Common myeloid progenitor, CD34-positive (primary cell): ENCODE data around the gene SLC26A1.

Experiments used
- CTCF ChIA-PET: fragments of 350-600 bp; sonication (Branson Sonifier 250); formaldehyde crosslinking; loops from one replicate; lab custom pipeline; 2021; ENCODE audit warnings: antibody characterized with exemption; lab: Charles Lee
- POLR2A ChIA-PET: fragments of 350-600 bp; sonication (Branson Sonifier 250); formaldehyde crosslinking; loops from one replicate; lab custom pipeline; 2021; ENCODE audit warnings: antibody characterized with exemption; lab: Charles Lee
- DNase-seq, 3 donors: peaks; one replicate each; pipeline versions ENCODE4 v3.0.0 to v3.0.0-alpha.2; 2013
- H3K27ac ChIP-seq, 2 experiments: 1 replicate in 1 of 2; 2 replicates in 1 of 2; pipeline ENCODE4 v1.7.0; 2013; ENCODE audit warnings: inconsistent platforms in 2 of 2, low read length in 2 of 2, mild to moderate bottlenecking in 2 of 2, low read depth in 1 of 2, moderate library complexity in 1 of 2; ENCODE audit not compliant: severe bottlenecking in 2 of 2, insufficient read depth in 1 of 2, poor library complexity in 1 of 2
- H3K27me3 ChIP-seq, 5 experiments: replicated peaks in 2 of 5; 1 replicate in 3 of 5; 2 replicates in 2 of 5; pipeline versions ENCODE4 v1.6.1 to v1.7.0; 2013; ENCODE audit warnings: low read length in 4 of 5, mild to moderate bottlenecking in 2 of 5, moderate library complexity in 2 of 5, inconsistent platforms in 1 of 5; ENCODE audit not compliant: insufficient read depth in 5 of 5, control insufficient read depth in 4 of 5
- H3K36me3 ChIP-seq, 4 experiments: 1 replicate in 2 of 4; 2 replicates in 2 of 4; pipeline versions ENCODE4 v1.6.1 to v1.7.0; 2013; ENCODE audit warnings: low read length in 3 of 4, control low read depth in 1 of 4, mild to moderate bottlenecking in 1 of 4; ENCODE audit not compliant: control insufficient read depth in 4 of 4, insufficient read depth in 4 of 4
- H3K4me1 ChIP-seq, 4 experiments: 1 replicate in 3 of 4; 2 replicates in 1 of 4; pipeline versions ENCODE4 v1.6.1 to v1.7.1; 2013; ENCODE audit warnings: low read length in 3 of 4, mild to moderate bottlenecking in 3 of 4, control low read depth in 1 of 4, inconsistent platforms in 1 of 4, moderate library complexity in 1 of 4; ENCODE audit not compliant: control insufficient read depth in 4 of 4, insufficient read depth in 4 of 4; ENCODE audit errors: control extremely low read depth in 1 of 4
- H3K4me3 ChIP-seq, 7 experiments: 1 replicate in 4 of 7; 2 replicates in 3 of 7; pipeline versions ENCODE4 v1.5.1 to v1.7.0; 2013; ENCODE audit warnings: mild to moderate bottlenecking in 7 of 7, low read length in 6 of 7, moderate library complexity in 6 of 7, inconsistent platforms in 2 of 7, low read depth in 2 of 7, control low read depth in 1 of 7; ENCODE audit not compliant: insufficient read depth in 4 of 7, control insufficient read depth in 1 of 7; ENCODE audit errors: extremely low read depth in 1 of 7
- H3K9me3 ChIP-seq, 5 experiments: 1 replicate in 4 of 5; 2 replicates in 1 of 5; pipeline versions ENCODE4 v1.6.1 to v1.7.1; 2013; ENCODE audit warnings: low read length in 4 of 5, mild to moderate bottlenecking in 2 of 5, inconsistent platforms in 1 of 5, low read depth in 1 of 5, moderate library complexity in 1 of 5; ENCODE audit not compliant: control insufficient read depth in 4 of 5, insufficient read depth in 2 of 5; ENCODE audit errors: control extremely low read depth in 1 of 5
- WGBS: methylation state at CpG from one replicate; pipeline ENCODE4 v1.1.5; 2013; ENCODE audit not compliant: insufficient coverage; 5-methylcytosine and 5-hydroxymethylcytosine counted together

Gene SLC26A1

DNA sequence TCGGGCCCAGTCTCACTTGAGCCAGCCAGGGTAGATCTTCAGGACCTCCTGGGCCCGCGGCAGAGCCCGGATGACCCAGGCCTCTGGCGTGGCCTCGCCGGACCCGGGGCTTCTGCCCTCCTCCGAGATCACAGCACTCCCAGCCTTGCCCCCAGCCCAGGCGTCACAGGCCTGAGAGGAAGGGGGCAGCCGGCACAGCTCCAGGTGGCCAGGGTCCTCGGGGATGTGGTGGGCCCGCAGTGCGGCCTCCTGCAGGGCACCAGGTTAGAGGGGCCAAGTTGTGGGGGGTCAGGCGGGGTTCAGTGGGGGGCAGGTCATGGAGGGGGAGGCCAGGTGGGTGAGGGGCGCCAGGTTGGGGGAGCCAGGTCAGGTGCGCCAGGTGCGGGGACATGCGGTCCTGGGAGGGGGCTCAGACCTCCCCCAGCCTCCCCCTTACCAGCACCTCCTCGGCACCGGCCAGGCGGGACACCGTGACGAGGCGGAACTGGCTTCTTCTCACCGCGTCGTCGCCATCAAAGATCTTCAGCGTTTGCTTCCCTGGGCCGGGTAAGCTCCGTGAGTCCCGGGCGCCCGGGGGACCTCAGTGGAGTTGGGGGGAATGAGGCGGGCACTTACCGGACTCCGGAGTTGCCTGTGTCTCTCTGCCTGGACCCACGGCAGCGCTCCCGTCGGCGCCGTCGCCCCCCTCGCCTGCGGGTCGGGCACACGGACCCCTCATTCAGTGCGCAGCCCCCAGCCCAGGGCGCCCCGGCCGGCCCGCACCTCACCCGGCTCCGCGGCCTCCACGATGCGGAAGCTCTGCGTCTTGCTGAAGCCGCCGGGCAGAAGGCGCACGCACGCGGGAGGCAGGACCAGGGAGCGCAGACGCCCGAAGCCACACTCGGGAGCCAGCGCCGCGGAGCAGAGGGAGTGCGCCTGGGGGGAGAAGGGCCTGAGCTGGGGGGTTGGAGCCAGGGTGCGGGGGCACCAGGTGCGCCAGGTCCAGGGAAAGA, 25.8 kb downstream of the SLC26A1 start:
- no peak overlapping the region for H3K27ac ChIP-seq
- peaks cover 0 to 34% (median 10%) of the 10 kb centered on the region in 4 experiments for H3K36me3 ChIP-seq
- POLR2A ChIA-PET: interaction anchor here (0.7 kb wide), 1 partner anchor 21 kb away, joined by 3 read pairs; no protein-coding TSS in a partner anchor
- peaks cover 0 to 14% (median 10%) of the 10 kb centered on the region in 4 experiments for H3K4me1 ChIP-seq
- WGBS: 68% methylated on average over 67 of the region's 76 CpGs
- peak overlapping the region in 3 of 7 experiments; percentile 11 to 36 (median 33) for H3K4me3 ChIP-seq
- peak in 2 of 3 donors; percentile 29 to 41 for DNase-seq
- H3K9me3 ChIP-seq: no peaks in the 10 kb centered on the region
- peaks cover 0 to 6% (median 0%) of the 10 kb centered on the region in 5 experiments for H3K27me3 ChIP-seq
- CTCF ChIA-PET: interaction anchor here (2.4 kb wide), 1 partner anchor 20 kb away, joined by 7 read pairs; the partner anchor contains the start of gene IDUA

DNA sequence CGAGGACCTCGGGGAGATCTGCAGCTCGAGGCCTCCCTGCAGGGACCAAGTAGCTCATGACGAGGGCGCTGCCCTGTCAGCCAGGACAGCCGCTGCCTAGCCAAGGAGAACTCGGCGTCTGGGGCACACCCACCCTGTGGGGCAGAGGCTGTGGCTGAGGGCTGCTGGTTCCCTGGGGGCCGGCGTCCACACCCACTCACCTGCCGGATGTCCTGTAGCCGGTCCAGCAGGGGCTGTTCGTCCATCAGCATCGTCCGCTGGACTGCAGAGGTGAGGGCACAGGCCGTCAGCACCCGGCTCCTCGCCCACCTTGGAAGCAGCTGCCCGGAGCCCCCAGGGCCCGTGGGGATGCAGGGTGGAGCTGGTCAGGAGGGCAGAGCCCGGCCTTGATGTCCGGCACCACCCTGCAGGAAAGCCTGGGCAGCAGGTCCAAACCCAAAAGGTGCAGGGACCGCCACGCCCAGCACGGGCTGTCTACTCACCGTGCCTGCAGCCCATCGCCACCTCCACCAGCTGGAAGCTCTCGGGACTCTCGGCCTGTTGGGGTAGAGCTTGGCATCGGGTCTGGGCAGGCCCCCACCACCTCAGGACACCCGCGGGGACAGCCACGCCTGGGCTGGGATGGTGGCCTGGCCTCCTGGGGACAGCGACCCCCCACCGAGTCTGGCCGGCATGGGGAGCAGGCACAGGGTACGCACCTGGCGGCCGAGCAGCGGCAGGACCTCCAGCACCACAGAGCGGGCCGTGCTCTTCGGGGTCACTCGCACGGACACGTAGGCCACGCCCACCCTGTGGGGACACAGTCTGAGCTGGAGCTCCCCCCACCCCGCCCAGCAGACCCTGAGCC, 26.7 kb downstream of the SLC26A1 start:
- POLR2A ChIA-PET: no interaction called here
- Histone ChIP-seq H3K4me3 (no peak overlapping the region), H3K27ac (no peak overlapping the region), H3K36me3 (peaks cover 0 to 37% (median 13%) of the 10 kb centered on the region in 4 experiments), H3K27me3 (peaks cover 0 to 6% (median 0%) of the 10 kb centered on the region in 5 experiments), H3K4me1 (peaks cover 0 to 5% (median 2%) of the 10 kb centered on the region in 4 experiments), H3K9me3 (no peaks in the 10 kb centered on the region)
- DNase-seq: no peak
- WGBS: 91% methylated on average over 45 of the region's 48 CpGs
- CTCF ChIA-PET: interaction anchor here (1.4 kb wide), 1 partner anchor 21 kb away, joined by 3 read pairs; the partner anchor contains the start of gene IDUA

DNA sequence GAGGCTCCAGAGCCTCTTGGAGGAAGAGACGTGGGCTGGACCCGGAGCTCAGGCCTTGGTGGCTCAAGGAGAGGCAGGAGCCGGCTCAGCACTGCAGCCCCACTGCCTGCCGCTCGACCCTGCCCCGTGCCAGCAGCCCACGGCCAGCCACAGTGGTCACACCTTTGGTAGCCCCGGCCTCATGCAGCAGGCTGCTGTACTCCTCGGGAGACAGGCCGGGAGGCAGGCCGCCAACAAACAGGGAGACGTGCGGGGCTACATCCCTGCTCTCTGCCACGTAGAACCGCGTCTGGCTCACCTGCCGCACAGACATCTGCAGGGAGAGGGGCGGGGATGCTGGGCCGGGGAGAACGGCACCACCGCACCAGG, 27.5 kb downstream of the SLC26A1 start:
- H3K36me3 ChIP-seq: peaks cover 0 to 37% (median 14%) of the 10 kb centered on the region in 4 experiments

DNA sequence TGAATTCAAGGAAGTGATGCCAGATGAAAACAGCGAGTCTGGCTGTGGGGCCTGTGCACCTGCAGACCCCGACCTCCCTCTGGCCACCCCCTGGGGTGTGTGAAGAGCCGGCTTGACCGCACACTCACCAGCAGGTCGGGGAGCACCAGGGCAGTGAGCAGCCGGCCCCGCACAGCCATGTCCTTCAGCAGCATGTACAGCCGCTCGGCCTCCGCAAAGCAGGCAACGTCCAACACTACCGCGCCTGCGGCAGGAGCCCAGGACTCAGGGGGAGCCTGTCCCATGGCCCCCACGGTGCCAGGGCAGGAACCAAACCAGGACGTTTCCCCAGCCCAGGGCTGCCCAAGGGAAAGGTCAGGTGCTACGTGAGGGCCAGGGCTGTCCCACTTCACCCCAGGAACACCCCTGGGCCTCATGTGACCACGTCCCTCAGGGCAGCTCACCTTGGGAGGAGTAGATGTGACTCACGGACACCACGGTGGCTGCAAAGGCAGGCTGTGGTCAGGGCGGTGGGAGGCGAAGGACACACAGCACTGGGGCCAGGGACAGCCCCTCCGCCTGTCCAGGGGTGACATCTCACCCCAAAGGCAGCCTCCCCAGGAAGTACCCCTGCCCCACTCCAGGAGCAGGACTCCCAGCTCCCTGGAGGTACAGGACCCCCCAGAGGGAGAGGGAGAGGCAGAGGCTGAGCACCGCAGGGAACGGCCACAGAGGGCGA, 28.0 kb downstream of the SLC26A1 start:
- H3K4me3 ChIP-seq: no peak overlapping the region
- H3K9me3 ChIP-seq: no peaks in the 10 kb centered on the region
- H3K27ac ChIP-seq: no peak overlapping the region
- H3K4me1 ChIP-seq: peaks cover 0 to 5% (median 2%) of the 10 kb centered on the region in 4 experiments
- no peak for DNase-seq
- H3K27me3 ChIP-seq: peaks cover 0 to 6% (median 0%) of the 10 kb centered on the region in 5 experiments
- ChIA-PET CTCF (interaction anchor here (1.4 kb wide), 1 partner anchor 22 kb away, joined by 3 read pairs; the partner anchor contains the start of gene IDUA), POLR2A (no interaction called here)
- WGBS: 94% methylated on average over 22 of the region's 26 CpGs
- H3K36me3 ChIP-seq: peaks cover 0 to 35% (median 16%) of the 10 kb centered on the region in 4 experiments

More for the DNA sequence above, 27.5 kb downstream of the SLC26A1 start:
- H3K9me3 ChIP-seq: no peaks in the 10 kb centered on the region
- peaks cover 0 to 6% (median 0%) of the 10 kb centered on the region in 5 experiments for H3K27me3 ChIP-seq
- WGBS: 98% methylated on average over 17 of the region's 21 CpGs
- ChIA-PET CTCF (interaction anchor here (1.4 kb wide), 1 partner anchor 21 kb away, joined by 3 read pairs; the partner anchor contains the start of gene IDUA), POLR2A (no interaction called here)
- H3K4me1 ChIP-seq: peaks cover 0 to 5% (median 2%) of the 10 kb centered on the region in 4 experiments
- H3K4me3 ChIP-seq: no peak overlapping the region
- no peak for DNase-seq
- no peak overlapping the region for H3K27ac ChIP-seq

DNA sequence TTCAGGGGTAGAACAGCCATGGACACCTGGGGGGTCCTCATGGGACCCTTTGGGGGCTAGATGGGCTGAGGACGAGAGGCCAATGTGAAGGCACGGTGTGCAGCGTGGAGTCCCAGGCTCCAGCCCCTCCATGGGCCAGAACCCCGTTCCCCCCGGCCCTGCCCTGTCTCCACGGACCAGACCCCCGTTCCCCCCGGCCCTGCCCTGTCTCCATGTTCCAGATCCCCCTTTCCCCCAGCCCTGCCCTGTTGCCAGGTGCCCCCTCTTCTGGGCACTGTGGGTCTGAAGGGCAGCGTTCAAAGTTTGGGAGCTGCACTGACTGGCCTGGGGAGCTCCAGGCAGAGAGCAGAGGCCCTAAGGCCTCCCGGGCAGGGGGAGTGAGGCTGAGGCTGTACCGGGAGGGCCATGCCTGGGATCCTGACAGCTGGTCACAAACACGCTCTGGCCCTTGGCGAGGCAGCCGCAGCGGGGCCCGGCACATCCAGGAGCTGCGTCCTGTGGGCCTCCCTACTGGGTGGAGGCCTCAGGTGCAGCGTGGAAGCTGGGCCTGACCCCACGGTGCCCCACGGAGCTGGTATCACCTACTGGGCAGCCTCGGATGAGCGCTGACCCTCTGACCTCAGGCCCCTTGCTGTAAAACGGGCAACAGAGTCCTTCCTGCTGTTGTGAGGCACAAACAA, 28.7 kb downstream of the SLC26A1 start:
- peaks cover 0 to 6% (median 0%) of the 10 kb centered on the region in 5 experiments for H3K27me3 ChIP-seq
- H3K4me1 ChIP-seq: peaks cover 0 to 5% (median 2%) of the 10 kb centered on the region in 4 experiments
- peaks cover 0 to 39% (median 20%) of the 10 kb centered on the region in 4 experiments for H3K36me3 ChIP-seq
- no peak overlapping the region for H3K4me3 ChIP-seq
- no peak for DNase-seq
- ChIA-PET CTCF (no interaction called here), POLR2A (no interaction called here)
- no peak overlapping the region for H3K27ac ChIP-seq
- WGBS: 98% methylated on average over 22 of the region's 23 CpGs
- H3K9me3 ChIP-seq: no peaks in the 10 kb centered on the region
